Heart left ventricle (tissue), 13 donors: ENCODE data around the gene FER1L5.

Source experiments
- POLR2A ChIP-seq, 2 donors: fragments of 450-650 bp; IDR thresholded peaks; one replicate each; pipeline ENCODE4 v1.6.1; 2017; ENCODE audit warnings: antibody characterized with exemption in 2 of 2, mild to moderate bottlenecking in 2 of 2, moderate library complexity in 2 of 2
- TF ChIP-seq, protein P1 (sequence below), 12 donors: fragments of 200-600 bp; sonication (generic) in 4 of 12; IDR thresholded peaks; one replicate each; pipeline versions ENCODE4 v1.5.0 to v1.8.0; 2018 to 2022; ENCODE audit warnings: antibody characterized with exemption in 12 of 12, mild to moderate bottlenecking in 5 of 12
- donor health status: ischemic (EF 13 %, LVEDD 7.1; RV severe dilation, severe dysfunction).
- donor health status: DM: no; HTN: yes; CAD: no.
- donor health status: DM: no; HTN: no; CAD: no.
- donor health status: ischemic (EF 25% LVEDD 6.9; RV normal size, moderate dysfunction).
- donor health status: ischemic (EF 25% LVEDD 5.7; RV mildly dilated, moderate dysfunction).
- donor health status: ischemic (EF 35%, LVEDD 5.7; RV mildly dilated, moderate dysfunction).
- donor health status: nonischemic (EF 11% LVEDD 7.7; RV severe dilation, severe dysfunction).
- donor health status: DM: yes; HTN: yes; CAD: no.
- donor health status: PGD.
- donor health status: ischemic (EF 29% LVEDD 5.4; RV normal size, mild dysfunction).
- donor health status: nonischemic (EF 23%, LVEDD 6.1; RV moderate dilation, normal function).

DNA sequence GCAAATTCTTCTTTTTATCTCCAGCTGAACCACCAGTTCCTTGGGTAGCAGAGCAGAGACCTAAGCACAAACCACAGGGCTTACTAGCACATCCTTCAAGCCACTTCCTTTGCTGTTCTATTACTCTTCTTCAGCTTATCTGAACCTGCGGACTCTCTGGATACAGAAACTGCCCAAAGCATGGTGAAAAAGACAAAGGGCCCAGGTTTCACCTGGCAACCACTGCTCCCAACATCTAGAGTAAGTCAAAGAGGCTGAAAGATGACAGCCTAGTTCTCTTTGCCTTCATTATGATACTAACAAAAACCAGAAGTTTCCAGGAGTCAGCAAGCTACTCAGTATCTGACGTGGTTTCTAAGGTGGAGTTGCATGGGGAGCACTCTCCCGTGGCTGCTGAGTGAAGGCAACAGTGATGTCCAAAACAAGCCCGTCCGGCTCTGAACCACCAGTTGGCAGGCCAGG lies 47.8 kb upstream of the FER1L5 start:
- TF ChIP-seq, protein P1, sequence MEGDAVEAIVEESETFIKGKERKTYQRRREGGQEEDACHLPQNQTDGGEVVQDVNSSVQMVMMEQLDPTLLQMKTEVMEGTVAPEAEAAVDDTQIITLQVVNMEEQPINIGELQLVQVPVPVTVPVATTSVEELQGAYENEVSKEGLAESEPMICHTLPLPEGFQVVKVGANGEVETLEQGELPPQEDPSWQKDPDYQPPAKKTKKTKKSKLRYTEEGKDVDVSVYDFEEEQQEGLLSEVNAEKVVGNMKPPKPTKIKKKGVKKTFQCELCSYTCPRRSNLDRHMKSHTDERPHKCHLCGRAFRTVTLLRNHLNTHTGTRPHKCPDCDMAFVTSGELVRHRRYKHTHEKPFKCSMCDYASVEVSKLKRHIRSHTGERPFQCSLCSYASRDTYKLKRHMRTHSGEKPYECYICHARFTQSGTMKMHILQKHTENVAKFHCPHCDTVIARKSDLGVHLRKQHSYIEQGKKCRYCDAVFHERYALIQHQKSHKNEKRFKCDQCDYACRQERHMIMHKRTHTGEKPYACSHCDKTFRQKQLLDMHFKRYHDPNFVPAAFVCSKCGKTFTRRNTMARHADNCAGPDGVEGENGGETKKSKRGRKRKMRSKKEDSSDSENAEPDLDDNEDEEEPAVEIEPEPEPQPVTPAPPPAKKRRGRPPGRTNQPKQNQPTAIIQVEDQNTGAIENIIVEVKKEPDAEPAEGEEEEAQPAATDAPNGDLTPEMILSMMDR (IDR thresholded peaks at IDR 0.05) = no peak
- TF ChIP-seq POLR2A (IDR thresholded peaks at IDR 0.05) = no peak
